Fibroblast of gingiva (primary cell): ENCODE measurements around the gene MRTFB.

Experiments
- DNase-seq: peaks from one replicate; pipeline ENCODE4 v3.0.0-alpha.2; 2011; ENCODE audit warnings: low read depth

Gene MRTFB

DNA sequence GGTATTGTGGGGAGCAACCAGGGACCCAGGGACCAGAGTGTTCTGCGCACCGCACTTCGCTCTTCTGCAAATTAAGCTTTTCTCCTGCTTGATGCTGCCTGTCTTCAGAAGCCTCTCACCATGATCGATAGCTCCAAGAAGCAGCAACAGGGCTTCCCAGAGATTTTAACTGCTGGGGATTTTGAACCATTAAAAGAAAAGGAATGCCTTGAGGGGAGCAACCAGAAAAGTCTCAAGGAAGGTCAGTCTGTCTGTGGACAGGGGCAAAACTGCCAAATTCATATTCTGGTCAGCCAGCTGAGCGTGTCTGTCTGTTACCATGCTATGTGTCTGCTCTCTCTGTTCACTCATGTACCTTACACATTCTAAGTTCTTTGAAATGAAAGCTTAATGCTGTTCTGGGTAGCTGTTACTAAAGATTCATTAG is 115.7 kb downstream of the MRTFB start:
- no peak for DNase-seq

DNA sequence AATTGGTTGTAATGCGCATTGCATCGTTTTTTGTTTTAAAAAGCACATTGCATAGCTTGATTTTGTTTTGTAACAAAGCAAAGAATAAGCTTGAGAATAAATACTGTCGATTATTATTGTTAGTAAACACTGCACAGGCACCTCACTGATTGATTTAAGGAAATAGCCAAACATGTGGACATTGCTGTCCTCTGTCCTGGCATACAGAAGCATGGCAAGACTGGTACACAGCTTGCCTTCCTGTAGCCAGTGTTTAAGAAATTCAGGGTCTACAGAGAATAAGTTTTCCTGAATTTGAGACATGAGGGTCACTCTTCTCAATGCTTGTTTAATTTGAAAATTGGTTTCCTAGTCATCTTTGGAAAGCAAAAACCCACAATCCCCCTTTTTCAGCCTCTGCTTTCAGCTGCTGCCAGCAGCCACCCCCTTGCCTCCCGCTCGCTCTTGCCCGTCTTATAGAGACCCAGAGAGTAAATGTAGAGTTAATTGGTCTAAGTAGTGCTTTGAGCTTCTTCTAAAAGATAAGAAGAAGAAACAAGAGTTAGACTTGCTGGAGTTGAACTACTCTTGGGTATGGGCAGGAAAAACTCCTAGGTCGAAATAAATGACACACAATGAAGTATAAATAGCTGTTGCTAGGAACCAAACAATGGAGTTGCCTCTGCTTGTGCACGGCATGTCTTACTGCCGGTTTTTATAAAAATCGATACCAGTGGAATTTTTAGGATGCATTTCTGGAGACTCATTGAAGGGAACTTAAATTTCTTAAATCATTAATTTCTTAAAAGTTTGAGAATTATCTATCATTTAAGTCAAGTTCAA is 116.6 kb downstream of the MRTFB start:
- no peak for DNase-seq

DNA sequence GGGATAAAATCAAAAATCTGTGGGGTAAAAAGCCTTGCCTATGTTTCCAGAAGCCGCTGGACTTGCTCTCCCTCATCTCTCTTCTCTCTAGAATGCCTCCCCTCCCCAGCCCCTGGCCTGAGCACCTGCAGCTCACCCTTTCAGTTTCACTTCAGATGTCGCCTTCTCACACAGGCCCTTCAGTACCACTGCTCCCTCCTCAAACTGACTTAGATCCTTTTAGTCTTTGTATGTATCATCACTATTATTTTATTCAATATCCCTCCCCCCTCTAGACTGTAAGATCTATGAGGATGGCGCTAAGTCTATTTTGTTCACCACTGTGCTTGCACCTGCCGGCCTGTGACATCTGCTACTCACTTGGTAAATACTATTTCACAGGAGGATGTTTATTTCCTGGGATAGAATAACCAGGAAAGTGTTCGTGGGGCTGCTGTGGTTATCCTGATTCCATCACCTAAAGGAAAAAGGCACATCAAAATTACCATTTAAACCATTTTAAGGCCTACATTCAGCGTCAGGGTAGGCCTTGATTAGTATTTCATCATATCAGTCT is 122.3 kb downstream of the MRTFB start:
- no peak for DNase-seq

DNA sequence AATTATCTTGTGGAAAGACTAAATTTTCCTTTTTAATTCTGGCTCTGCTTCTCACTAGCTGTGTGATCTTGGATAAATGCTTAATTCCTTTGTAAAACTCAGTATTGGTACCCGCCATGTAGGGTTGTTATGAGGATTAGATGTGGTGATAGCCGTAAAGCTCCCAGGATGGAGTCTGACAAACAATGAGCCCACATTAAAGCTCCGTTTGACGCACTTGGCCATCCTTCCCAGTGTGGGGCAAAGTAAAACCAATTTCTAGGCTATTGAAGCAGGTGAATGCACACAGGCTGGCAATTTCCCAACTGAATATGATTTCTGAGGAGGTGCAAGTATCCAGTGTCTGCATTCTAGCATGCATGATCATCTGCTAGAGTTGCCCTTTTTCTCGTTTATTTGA is 123.6 kb downstream of the MRTFB start:
- no peak for DNase-seq

DNA sequence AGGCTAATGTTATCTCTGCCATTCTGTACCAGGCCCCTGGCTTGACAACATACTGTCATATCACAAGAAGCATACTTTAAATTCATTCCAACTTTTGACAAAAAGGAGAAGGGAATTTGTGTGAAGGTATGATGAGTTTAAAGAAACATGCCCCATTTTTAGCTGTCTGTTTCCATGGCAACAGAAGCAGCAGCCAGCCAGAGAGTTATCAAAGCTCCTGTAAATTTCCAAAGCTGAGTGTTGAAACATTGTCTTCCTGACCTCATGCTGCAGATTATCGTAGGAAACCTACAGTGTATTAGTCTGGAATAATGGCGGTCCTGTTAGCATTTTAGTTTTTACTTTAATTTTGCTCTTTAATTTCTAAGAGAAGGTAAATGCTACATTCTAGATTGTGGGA is 124.9 kb downstream of the MRTFB start:
- no peak for DNase-seq

DNA sequence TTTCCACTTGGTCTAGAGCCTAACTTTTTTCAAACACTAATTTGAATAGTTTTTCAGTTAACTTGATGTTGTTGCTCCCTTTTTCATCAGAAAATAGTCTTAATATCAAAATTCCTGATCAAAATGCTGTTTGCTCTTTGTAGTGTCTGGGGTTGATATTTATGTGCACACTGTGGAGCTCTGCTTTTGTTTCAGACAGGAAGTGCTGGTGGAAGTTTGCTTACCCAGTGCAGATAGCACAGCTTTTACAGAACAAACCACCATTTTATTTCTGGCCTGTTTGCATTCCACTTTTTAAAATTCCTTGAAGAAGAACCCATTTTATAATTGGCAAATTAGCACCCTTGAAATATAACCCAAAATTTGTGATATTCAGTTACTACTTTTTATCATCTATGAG is 125.4 kb downstream of the MRTFB start:
- no peak for DNase-seq

DNA sequence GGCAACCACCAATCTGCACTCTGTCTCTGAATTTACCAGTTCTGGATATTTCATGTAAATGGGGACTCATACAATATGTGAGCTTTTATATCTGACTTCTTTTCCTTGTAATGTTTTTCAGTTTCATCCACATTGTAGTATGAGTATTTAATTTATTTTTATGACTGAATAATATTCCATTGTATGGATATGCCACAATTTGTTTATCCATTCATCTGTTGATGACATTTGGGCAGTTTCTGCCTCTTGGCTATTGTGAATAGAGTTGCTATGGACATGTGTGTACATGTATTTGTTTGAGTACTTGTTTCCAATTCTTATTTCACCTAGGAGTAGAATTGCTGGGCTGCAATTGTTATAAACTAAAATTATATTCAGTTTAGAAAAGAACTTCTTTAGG is 126.9 kb downstream of the MRTFB start:
- DNase-seq: no peak

DNA sequence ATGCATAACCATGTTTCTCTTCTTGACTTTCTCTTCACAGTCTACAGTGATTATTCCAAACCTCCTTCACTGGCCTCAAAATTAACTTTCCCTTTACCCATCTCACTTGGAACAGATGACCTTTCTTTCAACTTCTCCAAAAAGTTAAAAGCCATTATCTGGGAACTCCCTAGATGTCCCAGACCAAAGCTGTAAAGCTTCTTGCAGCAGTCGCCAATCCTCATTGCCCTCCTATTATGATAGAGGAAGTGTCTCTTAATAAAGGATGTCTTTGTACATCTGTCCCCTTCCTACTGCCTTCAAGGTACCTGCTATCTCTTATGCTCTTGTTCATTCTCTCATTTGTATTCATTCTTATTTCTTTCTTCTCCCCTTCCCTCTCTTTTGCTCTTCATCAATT is 127.5 kb downstream of the MRTFB start:
- no peak for DNase-seq

DNA sequence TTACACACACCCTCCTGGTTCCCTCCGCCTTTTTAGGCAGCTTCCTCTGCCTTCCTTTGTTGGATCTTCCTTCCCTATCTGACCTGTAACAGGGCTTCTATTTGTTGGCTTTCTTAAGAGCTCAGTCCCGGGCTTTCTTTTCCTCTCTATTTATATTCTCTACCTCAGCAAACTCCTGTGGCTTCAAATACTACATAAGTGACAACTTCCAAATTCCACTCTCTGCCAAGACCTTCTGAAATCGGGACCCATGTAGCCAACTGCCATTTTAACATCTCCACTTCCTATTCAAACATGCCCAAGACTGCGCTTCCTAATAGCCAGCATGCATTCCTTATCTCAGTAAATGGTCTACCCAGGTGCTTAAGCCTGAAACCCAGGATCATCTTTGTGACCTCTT is 128.1 kb downstream of the MRTFB start:
- no peak for DNase-seq

DNA sequence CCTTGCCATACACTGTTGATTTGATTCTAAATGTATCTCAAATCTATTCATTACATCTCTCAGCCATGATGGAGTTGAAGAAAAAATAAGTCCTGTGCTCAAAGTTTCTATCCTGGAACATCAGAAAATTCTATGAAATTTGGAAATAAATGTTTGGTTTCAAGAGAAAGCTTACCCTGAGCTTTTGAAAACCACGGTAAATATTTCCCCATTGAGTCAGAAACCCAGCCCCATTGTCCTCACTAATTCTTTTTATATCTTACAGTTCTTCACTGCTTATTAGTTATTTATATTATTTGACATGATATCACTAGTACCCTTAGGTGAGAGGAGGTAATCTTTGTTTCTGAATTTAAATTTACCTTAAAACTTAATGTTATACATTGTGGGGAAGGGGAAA is 128.5 kb downstream of the MRTFB start:
- no peak for DNase-seq

DNA sequence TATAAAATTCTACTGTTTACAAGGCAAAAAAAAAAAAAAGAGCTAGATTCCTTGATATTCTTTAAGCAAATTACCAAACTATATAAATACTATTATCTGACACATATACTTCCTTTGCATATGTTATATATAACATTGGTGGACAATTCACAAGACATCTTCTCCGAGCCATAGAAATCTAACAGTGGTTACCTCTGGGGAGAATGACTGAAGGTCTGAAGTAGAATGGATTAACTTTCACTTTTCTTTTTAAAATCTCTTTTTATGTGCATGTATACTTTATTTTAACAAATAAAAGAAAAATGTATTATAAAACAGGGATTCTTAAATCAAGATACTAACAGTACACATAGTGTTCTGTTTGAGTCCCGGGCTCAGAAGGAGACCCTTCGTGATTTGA is 131.0 kb downstream of the MRTFB start:
- DNase-seq: no peak

DNA sequence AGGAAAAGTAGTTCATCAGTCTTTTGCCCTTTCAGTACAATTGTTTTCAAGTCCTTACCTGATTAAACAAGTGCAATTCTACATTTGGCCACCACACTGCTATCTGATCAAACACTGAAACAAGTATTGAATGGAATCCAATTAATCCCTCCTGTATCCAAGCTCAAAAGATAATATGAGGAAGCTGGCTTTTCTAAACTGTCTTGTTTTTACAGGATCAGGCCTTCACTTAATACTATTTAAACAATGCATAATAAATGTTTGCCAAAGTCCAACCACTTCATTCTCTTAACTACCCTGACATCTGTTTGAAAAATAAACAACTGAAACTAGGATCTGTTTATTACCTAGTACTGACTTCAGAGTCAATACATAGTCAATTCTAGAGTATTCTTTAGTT is 131.6 kb downstream of the MRTFB start:
- DNase-seq: peak; percentile 14

DNA sequence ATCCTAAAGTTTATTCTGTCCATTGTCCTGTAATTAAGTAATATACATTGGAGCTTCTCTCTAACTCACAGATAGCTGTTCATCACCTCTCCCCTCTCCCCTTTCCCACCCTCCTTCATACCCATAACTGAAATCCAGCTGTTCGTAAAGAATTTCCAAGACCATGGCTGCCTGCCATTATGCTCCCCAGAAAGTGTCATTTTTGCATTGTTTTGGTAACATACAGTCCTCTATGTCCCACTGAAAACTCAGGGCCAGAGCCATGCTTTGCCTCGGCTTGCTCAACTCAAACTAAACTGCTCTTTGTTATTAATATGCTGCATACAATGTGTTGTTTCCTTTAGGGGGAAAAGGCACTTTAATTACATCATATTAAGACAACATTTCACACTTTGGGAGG is 132.0 kb downstream of the MRTFB start:
- DNase-seq: no peak

DNA sequence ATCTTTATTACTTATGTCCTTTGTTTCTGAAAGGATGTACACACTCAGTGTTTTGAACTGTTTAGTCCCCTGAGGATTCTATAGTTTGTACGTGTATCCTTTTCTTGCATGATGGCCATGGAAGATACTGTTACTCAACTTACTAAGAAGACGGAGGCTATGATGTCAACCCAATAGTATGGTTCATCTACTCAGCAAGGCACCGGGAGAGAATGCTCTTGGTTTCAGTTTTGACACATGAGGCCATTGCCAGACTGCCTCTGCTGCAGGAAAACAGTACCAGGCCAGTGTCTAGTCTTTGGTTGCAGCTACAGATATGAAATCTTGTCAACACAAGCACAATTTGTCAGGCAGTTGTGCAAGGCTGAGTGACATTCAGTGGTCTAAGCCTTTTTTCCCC is 134.5 kb downstream of the MRTFB start:
- DNase-seq: peak; percentile 29

DNA sequence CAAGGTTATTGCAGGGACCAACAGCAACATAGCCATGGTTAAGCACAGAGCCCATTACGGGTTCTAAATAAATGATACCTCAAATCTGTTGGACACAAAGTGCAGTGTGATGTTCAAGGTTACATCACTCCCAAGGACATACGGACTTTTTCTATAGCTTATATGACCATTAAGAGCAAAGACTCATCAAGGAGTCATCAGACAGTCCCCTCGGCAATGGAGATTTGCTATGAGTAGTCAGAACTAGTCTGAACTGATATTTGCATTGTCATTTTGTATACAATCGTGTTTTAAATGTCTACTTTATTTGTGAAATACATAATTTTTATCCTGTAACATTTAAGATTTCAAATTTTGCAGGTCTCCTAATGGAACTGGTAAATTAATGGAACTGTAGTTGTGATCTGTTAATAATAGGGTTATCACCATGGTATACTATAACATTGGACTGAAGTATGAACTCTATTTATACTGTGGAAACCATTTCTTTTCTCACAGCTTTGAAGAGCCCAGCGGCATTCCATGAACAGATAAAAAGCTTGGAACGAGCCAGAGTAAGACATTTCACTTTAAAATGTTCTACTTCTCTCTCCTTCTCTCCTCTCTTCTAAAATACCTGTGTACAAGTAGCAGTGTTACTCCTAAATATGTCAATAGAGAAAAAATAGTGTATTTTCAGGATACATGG is 140.9 kb downstream of the MRTFB start:
- DNase-seq: no peak

DNA sequence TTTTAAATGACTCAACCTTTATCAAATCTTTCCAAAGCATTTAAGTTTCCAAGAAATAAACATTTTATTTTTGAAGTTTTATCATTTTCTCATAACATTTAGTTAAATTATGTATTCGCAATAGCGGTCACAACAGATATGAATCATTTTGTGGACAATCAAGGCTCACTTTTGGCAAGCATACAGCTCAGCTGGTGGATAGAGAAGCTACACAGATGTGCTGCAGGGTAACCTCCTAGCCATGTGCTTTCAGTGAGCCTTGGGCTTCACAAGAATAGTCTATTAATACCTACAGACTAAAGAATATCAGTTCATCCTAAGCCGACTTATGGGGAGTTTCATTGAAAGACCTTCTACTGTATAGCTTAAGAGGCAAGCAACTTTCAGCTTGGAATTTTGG is 144.8 kb downstream of the MRTFB start:
- no peak for DNase-seq

DNA sequence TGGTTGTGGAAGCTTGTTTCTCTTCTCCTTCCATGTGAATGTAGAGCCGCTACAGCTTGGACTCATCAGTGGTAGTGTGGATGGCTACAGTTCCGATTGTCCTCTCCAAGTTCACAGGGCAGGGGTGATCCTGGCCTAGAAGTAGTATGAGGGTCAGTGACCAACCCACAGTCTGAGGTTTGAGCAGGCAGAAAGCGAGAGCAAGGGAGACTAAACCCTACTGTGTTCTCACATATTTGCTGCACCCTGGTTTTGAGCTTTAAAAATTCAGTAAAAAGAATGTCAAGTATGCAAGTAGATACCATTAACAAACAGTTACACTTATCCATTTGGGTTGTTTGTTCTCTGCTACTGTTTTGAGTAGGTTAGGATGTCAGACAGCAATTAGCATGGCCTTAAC is 148.9 kb downstream of the MRTFB start:
- no peak for DNase-seq

DNA sequence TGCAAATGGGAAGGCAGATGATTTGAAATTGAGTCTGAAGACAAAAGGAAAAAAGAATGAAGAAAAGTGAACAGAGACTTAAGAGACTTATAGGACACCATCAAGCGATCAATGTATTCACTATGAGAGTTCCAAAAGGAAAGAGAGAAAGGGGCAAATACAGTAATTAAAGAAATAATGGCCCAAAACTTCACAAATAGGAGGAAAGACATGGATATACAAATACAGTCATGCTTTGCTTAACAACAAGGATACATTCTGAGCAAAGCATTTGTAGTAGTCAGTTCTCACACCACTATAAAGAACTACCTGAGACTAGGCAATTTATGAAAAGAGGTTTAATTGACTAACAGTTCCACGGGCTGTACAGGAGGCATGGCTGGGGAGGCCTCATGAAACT is 152.5 kb downstream of the MRTFB start:
- DNase-seq: no peak

DNA sequence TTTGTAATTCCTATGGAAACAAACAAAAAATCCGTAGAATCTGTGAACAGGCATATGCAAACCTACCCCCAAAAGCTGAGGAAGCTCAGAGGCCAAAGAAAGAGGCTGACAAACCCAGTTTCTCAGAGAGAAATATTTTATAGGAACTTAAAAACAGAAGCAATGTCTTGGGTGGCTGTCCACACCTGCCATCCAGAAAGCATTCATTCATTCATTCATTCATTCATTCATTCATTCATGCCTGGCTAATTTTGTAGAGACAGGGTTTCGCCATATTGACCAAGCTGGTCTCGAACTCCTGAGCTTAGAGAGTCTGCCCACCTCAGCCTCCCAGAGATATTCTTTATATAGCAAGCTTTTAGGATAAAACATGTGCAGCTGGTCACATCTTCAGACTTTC is 154.3 kb downstream of the MRTFB start:
- no peak for DNase-seq

DNA sequence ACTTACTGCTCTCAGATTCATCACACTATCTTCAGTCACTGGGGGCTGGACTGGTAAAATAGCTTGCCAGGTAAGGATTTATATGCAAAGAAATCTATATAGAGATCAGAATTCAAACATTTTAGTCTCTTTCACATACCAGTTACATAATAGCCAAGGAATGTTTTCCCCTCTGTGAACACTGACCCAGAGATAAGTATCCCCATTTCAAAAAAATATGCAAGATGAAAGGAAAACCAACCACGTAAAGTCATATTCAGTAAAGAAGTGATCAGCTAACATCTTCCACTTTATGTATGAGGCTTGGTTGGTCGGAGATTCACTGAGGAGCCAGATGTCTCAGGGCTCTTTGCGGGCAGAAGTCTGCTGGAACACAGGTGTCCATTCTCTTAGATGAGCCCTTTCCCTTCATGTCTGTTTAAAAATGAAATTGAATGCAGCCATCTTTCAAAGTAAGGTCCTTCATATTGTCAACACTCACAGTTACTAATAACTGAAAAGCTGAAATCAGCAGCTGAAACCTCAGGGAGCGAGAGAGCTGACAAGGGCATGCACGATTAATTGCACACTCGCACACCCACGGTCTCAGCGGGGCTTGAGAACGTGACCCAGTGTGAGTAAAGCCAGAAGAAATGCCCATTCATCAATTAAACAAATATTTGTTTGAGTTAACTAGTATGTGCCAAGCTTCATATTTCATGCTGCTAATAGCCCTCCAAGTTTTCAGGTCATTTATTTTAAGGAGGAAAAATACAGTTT is 161.2 kb downstream of the MRTFB start:
- DNase-seq: no peak

DNA sequence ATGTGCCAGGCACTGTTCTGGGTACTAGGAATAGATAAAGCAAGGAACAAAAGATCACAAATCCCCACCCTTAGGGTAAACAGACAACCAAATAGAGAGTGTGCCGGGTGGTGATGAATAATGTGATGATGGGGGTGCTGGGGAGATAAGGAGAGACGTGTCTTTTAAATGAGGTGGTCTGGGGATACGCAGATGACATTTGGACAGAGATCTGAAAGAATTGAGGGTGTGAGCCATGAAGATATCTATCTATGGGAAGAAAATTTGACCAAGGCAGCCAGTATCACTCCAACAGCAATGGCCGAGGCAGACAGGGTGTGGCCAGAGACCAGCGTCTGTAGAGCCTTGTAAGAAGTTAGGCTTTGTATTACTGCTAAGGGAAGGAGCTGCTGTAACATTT is 165.3 kb downstream of the MRTFB start:
- DNase-seq: no peak

DNA sequence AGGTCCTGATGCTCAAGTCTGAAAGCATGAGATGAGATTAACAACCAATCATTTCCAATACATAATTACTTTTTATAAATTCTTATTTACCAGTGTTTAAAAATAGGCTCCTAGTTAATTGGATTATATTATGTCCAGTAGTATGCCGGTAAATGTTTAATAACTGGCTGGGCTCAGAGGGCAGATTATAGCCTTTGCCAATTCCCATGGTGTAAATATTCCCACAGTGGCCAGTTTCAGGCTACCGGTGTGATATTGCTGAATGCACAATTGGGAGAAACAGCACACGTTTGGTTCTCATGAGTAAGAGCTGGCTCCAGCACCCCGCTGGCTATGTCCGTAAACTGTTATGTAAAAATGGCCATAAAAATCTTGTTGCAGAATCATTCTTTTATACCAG is 167.6 kb downstream of the MRTFB start:
- DNase-seq: no peak

DNA sequence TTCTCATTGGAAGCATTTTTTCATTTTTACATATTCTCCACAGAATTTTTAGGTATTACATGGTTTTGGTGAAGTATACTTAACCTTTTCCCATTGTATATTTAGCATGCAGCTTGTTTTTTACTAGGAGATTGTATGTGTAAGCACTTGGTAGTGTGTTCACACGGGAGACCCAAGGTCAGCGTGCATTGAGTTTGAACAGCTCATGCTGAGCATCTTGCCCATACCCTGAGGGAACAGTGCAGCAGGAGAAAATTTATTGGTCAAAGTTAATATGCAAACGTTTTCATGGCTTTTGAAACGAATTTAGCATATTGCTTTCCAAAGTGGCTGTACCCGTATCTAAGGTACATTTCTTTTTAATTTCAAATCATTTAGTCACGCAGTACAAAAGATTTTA is 168.7 kb downstream of the MRTFB start:
- DNase-seq: no peak
